ENCODE data around the gene MYO1E. TPM values are rescaled to one million over a fixed set of nuclear protein-coding genes. Genes with fewer than 3 reads are reported as not detected.

Gene MYO1E
- total and polyA plus RNA-seq, 4 donors = 6.7 to 70.9 (median 21.6) TPM

DNA sequence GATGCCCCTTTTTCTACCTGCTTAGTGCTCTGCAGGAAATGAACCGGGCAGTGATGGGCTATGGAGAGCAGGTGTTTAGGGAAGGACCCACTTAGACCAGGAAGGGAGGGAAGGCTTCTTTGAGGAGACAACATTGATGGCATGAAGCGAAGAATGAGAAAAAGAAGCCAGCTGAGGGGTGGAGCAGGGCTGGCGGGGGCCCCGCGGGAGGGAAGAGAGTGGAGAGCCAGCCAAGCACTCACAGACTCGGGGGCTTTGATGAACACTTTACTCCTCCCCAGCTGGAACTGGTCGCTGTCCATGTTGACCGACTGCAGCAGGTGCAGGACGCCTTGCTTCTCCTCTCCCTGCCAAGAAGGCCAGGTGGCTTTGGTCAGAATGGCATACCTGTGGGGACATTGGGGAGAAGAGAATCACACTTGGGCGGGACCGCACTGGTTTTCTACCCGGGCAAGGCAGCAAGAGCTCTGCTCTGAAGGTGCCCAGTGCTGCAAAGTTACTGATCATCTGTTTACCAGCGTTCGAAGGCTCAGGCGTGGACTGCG is 194.4 kb downstream of the MYO1E start:
- no peak overlapping the region for H3K27ac ChIP-seq (ENCODE audit: low read depth in 1 of 2, low read length in 2 of 2)
- WGBS = 96% methylated on average over 16 of the region's 16 CpGs
- no peak overlapping the region for H3K9ac ChIP-seq (ENCODE audit: low read depth in 1 of 2, low read length in 2 of 2)
- no peak for DNase-seq (ENCODE audit: low spot score)
- no peaks in the 10 kb centered on the region for H3K27me3 ChIP-seq (ENCODE audit: control insufficient read depth in 4 of 4, insufficient read depth in 4 of 4, low read length in 3 of 4)
- H3K4me3 ChIP-seq (ENCODE audit: low read depth in 1 of 3, low read length in 3 of 3) = no peak overlapping the region
- H3K36me3 ChIP-seq (ENCODE audit: control insufficient read depth in 4 of 4, insufficient read depth in 3 of 4, low read depth in 1 of 4, low read length in 3 of 4) = peaks cover 0 to 43% (median 17%) of the 10 kb centered on the region in 4 donors
- peaks cover 0 to 4% (median 0%) of the 10 kb centered on the region in 4 donors for H3K9me3 ChIP-seq (ENCODE audit: control insufficient read depth in 4 of 4, low read length in 3 of 4)
- TF ChIP-seq SP1 (IDR thresholded peaks at IDR 0.05) (no peak), EGR1 (IDR thresholded peaks at IDR 0.05; ENCODE audit: low read depth in 2 of 2) (no peak), MAX (IDR thresholded peaks at IDR 0.05) (no peak), REST (IDR thresholded peaks at IDR 0.05) (no peak), JUND (IDR thresholded peaks at IDR 0.05) (no peak), HNF4A (conservative IDR thresholded peaks at IDR 0.05) (no peak), TAF1 (conservative IDR thresholded peaks at IDR 0.05) (no peak), RAD21 (IDR thresholded peaks at IDR 0.05) (no peak), YY1 (IDR thresholded peaks at IDR 0.05) (no peak), FOXA1 (IDR thresholded peaks at IDR 0.05) (no peak), FOXA2 (IDR thresholded peaks at IDR 0.05) (no peak), NR2F2 (IDR thresholded peaks at IDR 0.05) (no peak)
- TF ChIP-seq, protein P1, sequence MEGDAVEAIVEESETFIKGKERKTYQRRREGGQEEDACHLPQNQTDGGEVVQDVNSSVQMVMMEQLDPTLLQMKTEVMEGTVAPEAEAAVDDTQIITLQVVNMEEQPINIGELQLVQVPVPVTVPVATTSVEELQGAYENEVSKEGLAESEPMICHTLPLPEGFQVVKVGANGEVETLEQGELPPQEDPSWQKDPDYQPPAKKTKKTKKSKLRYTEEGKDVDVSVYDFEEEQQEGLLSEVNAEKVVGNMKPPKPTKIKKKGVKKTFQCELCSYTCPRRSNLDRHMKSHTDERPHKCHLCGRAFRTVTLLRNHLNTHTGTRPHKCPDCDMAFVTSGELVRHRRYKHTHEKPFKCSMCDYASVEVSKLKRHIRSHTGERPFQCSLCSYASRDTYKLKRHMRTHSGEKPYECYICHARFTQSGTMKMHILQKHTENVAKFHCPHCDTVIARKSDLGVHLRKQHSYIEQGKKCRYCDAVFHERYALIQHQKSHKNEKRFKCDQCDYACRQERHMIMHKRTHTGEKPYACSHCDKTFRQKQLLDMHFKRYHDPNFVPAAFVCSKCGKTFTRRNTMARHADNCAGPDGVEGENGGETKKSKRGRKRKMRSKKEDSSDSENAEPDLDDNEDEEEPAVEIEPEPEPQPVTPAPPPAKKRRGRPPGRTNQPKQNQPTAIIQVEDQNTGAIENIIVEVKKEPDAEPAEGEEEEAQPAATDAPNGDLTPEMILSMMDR (IDR thresholded peaks at IDR 0.05; ENCODE audit: low read depth, low read length, missing input control) = no peak
- TF ChIP-seq, protein P2, sequence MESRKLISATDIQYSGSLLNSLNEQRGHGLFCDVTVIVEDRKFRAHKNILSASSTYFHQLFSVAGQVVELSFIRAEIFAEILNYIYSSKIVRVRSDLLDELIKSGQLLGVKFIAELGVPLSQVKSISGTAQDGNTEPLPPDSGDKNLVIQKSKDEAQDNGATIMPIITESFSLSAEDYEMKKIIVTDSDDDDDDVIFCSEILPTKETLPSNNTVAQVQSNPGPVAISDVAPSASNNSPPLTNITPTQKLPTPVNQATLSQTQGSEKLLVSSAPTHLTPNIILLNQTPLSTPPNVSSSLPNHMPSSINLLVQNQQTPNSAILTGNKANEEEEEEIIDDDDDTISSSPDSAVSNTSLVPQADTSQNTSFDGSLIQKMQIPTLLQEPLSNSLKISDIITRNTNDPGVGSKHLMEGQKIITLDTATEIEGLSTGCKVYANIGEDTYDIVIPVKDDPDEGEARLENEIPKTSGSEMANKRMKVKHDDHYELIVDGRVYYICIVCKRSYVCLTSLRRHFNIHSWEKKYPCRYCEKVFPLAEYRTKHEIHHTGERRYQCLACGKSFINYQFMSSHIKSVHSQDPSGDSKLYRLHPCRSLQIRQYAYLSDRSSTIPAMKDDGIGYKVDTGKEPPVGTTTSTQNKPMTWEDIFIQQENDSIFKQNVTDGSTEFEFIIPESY (IDR thresholded peaks at IDR 0.05) = no peak
- TF ChIP-seq, protein P3, sequence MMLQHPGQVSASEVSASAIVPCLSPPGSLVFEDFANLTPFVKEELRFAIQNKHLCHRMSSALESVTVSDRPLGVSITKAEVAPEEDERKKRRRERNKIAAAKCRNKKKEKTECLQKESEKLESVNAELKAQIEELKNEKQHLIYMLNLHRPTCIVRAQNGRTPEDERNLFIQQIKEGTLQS (IDR thresholded peaks at IDR 0.05) = no peak
- H3K4me1 ChIP-seq (ENCODE audit: control insufficient read depth in 4 of 4, insufficient read depth in 4 of 4, low read length in 3 of 4) = no peaks in the 10 kb centered on the region

GRCh38 chr15:59177317-59177660 is 195.4 kb downstream of the MYO1E start:
- H3K4me1 ChIP-seq (ENCODE audit: control insufficient read depth in 4 of 4, insufficient read depth in 4 of 4, low read length in 3 of 4) = no peaks in the 10 kb centered on the region
- peaks cover 0 to 2% (median 0%) of the 10 kb centered on the region in 4 donors for H3K9me3 ChIP-seq (ENCODE audit: control insufficient read depth in 4 of 4, low read length in 3 of 4)
- 86% methylated on average over 4 of the region's 4 CpGs for WGBS
- no peak overlapping the region for H3K9ac ChIP-seq (ENCODE audit: low read depth in 1 of 2, low read length in 2 of 2)
- no peak overlapping the region for H3K4me3 ChIP-seq (ENCODE audit: low read depth in 1 of 3, low read length in 3 of 3)
- no peak overlapping the region for H3K27ac ChIP-seq (ENCODE audit: low read depth in 1 of 2, low read length in 2 of 2)
- no peak for DNase-seq (ENCODE audit: low spot score)
- peaks cover 0 to 44% (median 18%) of the 10 kb centered on the region in 4 donors for H3K36me3 ChIP-seq (ENCODE audit: control insufficient read depth in 4 of 4, insufficient read depth in 3 of 4, low read depth in 1 of 4, low read length in 3 of 4)
- no peaks in the 10 kb centered on the region for H3K27me3 ChIP-seq (ENCODE audit: control insufficient read depth in 4 of 4, insufficient read depth in 4 of 4, low read length in 3 of 4)
- no peak for TF ChIP-seq REST (IDR thresholded peaks at IDR 0.05)
- TF ChIP-seq NR2F2 (IDR thresholded peaks at IDR 0.05) = no peak
- no peak for TF ChIP-seq FOXA1 (IDR thresholded peaks at IDR 0.05)
- no peak for TF ChIP-seq SP1 (IDR thresholded peaks at IDR 0.05)
- no peak for TF ChIP-seq YY1 (IDR thresholded peaks at IDR 0.05)
- no peak for TF ChIP-seq MAX (IDR thresholded peaks at IDR 0.05)
- TF ChIP-seq RXRA (IDR thresholded peaks at IDR 0.05) = no peak
- no peak for TF ChIP-seq HNF4G (IDR thresholded peaks at IDR 0.05)
- no peak for TF ChIP-seq JUND (IDR thresholded peaks at IDR 0.05)
- no peak for TF ChIP-seq RAD21 (IDR thresholded peaks at IDR 0.05)
- TF ChIP-seq HNF4A (conservative IDR thresholded peaks at IDR 0.05) = no peak
- no peak for TF ChIP-seq EGR1 (IDR thresholded peaks at IDR 0.05; ENCODE audit: low read depth in 2 of 2)
- no peak for TF ChIP-seq FOXA2 (IDR thresholded peaks at IDR 0.05)
- TF ChIP-seq TAF1 (conservative IDR thresholded peaks at IDR 0.05) = no peak
- TF ChIP-seq, protein P3 (IDR thresholded peaks at IDR 0.05) = no peak
- no peak for TF ChIP-seq GABPA (IDR thresholded peaks at IDR 0.05 in 1 of 2, conservative IDR thresholded peaks at IDR 0.05 in 1 of 2)

Data from liver (tissue), 9 donors.